A549 (cell line): ENCODE measurements around the gene SH3BP2.

Experiments
- BHLHE40 ChIP-seq: IDR thresholded peaks from 2 replicates; pipeline ENCODE4 v1.6.1; 2012; ENCODE audit warnings: low read depth, low read length, inconsistent platforms
- CHD2 ChIP-seq: fragments of 150-350 bp; IDR thresholded peaks from 2 replicates; pipeline ENCODE4 v1.6.1; 2014; ENCODE audit warnings: low read length; ENCODE audit not compliant: partially characterized antibody
- KDM1A ChIP-seq: fragments of 200-600 bp; sonication (generic); IDR thresholded peaks from 2 replicates; pipeline ENCODE4 v1.6.1; 2016; ENCODE audit warnings: low read depth, mild to moderate bottlenecking
- PBX3 ChIP-seq: IDR thresholded peaks from 2 replicates; pipeline ENCODE4 v1.6.1; 2012
- POLR2A ChIP-seq: IDR thresholded peaks from 2 replicates; pipeline ENCODE4 v1.6.1; 2012; ENCODE audit warnings: mild to moderate bottlenecking, low read length
- RFX5 ChIP-seq: fragments of 450-650 bp; IDR thresholded peaks from 2 replicates; pipeline ENCODE4 v1.7.1; 2014; ENCODE audit warnings: antibody characterized with exemption, mild to moderate bottlenecking, moderate library complexity
- ZNF302 ChIP-seq: fragments of 250-450 bp; sonication (Bioruptor Pico); IDR thresholded peaks from 2 replicates; pipeline ENCODE4 v1.9.0; 2021; ENCODE audit warnings: inconsistent platforms, mild to moderate bottlenecking, moderate library complexity
- TF ChIP-seq, protein P1 (sequence below): fragments of >200 bp; sonication (Bioruptor Twin); formaldehyde crosslinking; IDR thresholded peaks from 3 replicates; pipeline ENCODE4 v1.5.1; 2016
- TF ChIP-seq, protein P2 (sequence below): fragments of 200-600 bp; sonication (generic); IDR thresholded peaks from 2 replicates; pipeline ENCODE4 v1.6.1; 2016; ENCODE audit warnings: antibody characterized with exemption, mild to moderate bottlenecking, moderate library complexity

DNA sequence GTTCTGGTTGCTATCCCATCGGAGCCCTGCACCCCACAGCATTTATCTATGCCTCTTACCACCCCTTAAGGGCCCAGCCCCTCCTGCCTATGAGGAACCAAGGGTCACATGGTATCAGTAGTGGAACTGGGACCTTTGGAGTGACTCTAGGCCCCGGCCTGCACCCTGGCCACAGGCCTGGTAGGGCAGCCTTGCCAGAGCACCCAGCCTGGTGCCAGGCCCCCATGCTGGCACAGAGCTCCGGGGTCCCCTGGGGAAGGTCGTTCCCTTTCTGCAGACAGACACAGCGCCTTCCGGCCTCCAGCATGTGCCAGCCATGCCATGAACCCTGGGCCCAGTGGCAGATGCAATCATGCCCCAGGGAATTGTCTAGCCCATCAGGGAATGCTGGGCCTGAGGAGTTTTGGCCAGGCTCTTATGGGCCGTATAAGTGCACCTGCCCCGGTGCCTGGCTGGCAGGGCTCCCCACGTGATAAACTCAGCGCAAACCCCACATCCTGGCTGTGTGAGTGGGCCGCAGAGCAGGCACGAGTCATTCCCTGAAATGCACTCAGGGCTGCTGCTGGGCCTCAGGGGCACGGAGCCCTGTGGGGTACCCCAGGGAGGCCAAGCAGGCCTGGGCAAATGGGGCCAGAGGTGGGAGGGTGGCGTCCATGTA lies 30.9 kb downstream of the SH3BP2 start:
- TF ChIP-seq PBX3 (no peak), CHD2 (no peak), POLR2A (no peak), BHLHE40 (no peak), RFX5 (no peak), KDM1A (no peak), ZNF302 (CRISPR knock-in tag) (no peak)
- TF ChIP-seq, protein P1, sequence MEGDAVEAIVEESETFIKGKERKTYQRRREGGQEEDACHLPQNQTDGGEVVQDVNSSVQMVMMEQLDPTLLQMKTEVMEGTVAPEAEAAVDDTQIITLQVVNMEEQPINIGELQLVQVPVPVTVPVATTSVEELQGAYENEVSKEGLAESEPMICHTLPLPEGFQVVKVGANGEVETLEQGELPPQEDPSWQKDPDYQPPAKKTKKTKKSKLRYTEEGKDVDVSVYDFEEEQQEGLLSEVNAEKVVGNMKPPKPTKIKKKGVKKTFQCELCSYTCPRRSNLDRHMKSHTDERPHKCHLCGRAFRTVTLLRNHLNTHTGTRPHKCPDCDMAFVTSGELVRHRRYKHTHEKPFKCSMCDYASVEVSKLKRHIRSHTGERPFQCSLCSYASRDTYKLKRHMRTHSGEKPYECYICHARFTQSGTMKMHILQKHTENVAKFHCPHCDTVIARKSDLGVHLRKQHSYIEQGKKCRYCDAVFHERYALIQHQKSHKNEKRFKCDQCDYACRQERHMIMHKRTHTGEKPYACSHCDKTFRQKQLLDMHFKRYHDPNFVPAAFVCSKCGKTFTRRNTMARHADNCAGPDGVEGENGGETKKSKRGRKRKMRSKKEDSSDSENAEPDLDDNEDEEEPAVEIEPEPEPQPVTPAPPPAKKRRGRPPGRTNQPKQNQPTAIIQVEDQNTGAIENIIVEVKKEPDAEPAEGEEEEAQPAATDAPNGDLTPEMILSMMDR = no peak
- TF ChIP-seq, protein P2, sequence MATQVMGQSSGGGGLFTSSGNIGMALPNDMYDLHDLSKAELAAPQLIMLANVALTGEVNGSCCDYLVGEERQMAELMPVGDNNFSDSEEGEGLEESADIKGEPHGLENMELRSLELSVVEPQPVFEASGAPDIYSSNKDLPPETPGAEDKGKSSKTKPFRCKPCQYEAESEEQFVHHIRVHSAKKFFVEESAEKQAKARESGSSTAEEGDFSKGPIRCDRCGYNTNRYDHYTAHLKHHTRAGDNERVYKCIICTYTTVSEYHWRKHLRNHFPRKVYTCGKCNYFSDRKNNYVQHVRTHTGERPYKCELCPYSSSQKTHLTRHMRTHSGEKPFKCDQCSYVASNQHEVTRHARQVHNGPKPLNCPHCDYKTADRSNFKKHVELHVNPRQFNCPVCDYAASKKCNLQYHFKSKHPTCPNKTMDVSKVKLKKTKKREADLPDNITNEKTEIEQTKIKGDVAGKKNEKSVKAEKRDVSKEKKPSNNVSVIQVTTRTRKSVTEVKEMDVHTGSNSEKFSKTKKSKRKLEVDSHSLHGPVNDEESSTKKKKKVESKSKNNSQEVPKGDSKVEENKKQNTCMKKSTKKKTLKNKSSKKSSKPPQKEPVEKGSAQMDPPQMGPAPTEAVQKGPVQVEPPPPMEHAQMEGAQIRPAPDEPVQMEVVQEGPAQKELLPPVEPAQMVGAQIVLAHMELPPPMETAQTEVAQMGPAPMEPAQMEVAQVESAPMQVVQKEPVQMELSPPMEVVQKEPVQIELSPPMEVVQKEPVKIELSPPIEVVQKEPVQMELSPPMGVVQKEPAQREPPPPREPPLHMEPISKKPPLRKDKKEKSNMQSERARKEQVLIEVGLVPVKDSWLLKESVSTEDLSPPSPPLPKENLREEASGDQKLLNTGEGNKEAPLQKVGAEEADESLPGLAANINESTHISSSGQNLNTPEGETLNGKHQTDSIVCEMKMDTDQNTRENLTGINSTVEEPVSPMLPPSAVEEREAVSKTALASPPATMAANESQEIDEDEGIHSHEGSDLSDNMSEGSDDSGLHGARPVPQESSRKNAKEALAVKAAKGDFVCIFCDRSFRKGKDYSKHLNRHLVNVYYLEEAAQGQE = no peak
